Measurements from ENCODE around the gene ZNF444. TPM values are rescaled to one million over a fixed set of nuclear protein-coding genes. Genes with fewer than 3 reads are reported as not detected.

Gene ZNF444
- total and polyA plus RNA-seq, 12 donors, result 7.2 to 66.3 (median 35.8) TPM

DNA sequence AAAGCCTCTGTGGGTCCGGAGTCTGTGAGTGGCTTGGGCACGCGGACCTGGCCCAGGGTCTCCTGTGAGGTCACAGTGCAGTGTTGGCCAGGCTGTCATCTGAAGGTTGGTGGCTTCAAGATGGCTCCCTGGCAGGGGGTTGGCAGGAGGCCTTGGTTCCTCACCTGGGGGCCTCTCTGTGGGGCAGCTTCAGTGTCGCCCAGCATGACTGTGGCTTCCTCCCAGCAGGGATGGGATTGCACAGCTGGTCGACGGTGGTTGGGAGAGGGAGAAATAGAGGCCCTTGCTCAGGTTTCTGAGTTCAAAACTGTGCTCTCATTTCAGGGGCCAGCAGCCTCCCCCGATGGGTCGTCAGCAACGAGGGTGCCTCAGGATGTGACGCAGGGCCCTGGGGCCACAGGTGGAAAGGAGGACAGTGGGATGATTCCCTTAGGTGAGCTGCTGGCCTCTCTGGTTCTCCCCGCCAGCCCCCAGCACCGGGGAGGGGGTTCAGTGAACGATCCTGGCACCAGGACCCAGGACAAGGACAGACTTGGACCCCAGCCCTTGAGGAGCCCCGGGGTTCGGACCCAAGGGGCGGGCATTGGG lies 17.2 kb downstream of the ZNF444 start:
- Histone ChIP-seq H3K36me3 (replicated peaks in 1 of 2) (peaks cover 0 to 25% of the 10 kb centered on the region in 2 donors), H3K9me3 (replicated peaks in 1 of 3) (no peaks in the 10 kb centered on the region), H3K4me3 (no peak overlapping the region), H3K27ac (no peak overlapping the region), H3K27me3 (no peaks in the 10 kb centered on the region), H3K4me1 (replicated peaks in 1 of 2) (no peaks in the 10 kb centered on the region)
- peak in 1 of 7 donors; percentile 12 for DNase-seq
- whole genome bisulfite sequencing, 4 donors, result 92 to 97% (median 96%) methylated on average over 9 to 16 of the region's 16 CpGs
- no peak for TF ChIP-seq POLR2A (IDR thresholded peaks at IDR 0.05)
- TF ChIP-seq, protein P1, sequence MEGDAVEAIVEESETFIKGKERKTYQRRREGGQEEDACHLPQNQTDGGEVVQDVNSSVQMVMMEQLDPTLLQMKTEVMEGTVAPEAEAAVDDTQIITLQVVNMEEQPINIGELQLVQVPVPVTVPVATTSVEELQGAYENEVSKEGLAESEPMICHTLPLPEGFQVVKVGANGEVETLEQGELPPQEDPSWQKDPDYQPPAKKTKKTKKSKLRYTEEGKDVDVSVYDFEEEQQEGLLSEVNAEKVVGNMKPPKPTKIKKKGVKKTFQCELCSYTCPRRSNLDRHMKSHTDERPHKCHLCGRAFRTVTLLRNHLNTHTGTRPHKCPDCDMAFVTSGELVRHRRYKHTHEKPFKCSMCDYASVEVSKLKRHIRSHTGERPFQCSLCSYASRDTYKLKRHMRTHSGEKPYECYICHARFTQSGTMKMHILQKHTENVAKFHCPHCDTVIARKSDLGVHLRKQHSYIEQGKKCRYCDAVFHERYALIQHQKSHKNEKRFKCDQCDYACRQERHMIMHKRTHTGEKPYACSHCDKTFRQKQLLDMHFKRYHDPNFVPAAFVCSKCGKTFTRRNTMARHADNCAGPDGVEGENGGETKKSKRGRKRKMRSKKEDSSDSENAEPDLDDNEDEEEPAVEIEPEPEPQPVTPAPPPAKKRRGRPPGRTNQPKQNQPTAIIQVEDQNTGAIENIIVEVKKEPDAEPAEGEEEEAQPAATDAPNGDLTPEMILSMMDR (IDR thresholded peaks at IDR 0.05), result no peak
- intact Hi-C loops (cut with DNase I), result loop anchor here in 1 of 2 donors (5.0 kb wide), 1 partner anchor 81 kb away; no protein-coding TSS in a partner anchor

GRCh38 chr19:56159009-56159559 lies 18.0 kb downstream of the ZNF444 start:
- H3K27ac ChIP-seq, result no peak overlapping the region
- H3K27me3 ChIP-seq, result no peaks in the 10 kb centered on the region
- no peak overlapping the region for H3K4me3 ChIP-seq
- peaks cover 0 to 25% of the 10 kb centered on the region in 2 donors for H3K36me3 ChIP-seq (replicated peaks in 1 of 2)
- no peak for TF ChIP-seq POLR2A (IDR thresholded peaks at IDR 0.05)
- TF ChIP-seq, protein P1 (IDR thresholded peaks at IDR 0.05), result no peak
- H3K9me3 ChIP-seq (replicated peaks in 1 of 3), result no peaks in the 10 kb centered on the region
- no peaks in the 10 kb centered on the region for H3K4me1 ChIP-seq (replicated peaks in 1 of 2)
- intact Hi-C loops (cut with DNase I), result loop anchor here in 1 of 2 donors (5.0 kb wide), 1 partner anchor 82 kb away; no protein-coding TSS in a partner anchor
- 89 to 96% (median 94%) methylated on average over 9 of the region's 9 CpGs for WGBS, 4 donors
- DNase-seq, result no peak

DNA sequence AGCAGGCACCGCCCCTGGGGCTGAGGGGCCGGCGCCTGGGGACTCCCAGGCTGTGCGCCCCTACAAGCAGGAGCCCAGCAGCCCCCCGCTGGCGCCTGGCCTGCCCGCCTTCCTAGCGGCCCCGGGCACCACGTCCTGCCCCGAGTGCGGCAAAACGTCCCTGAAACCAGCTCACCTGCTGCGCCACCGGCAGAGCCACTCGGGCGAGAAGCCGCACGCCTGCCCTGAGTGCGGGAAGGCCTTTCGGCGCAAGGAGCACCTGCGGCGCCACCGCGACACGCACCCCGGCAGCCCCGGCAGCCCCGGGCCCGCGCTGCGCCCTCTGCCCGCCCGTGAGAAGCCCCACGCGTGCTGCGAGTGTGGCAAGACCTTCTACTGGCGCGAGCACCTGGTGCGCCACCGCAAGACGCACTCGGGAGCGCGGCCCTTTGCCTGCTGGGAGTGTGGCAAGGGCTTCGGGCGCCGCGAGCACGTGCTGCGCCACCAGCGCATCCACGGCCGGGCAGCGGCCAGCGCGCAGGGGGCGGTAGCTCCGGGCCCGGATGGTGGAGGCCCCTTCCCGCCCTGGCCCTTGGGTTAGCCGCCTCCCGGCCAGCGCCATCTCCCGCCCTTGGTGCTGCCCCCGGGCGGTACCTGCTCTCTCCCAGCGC lies 18.7 kb downstream of the ZNF444 start:
- intact Hi-C loops (cut with DNase I), result loop anchor here in 1 of 2 donors (5.0 kb wide), 1 partner anchor 82 kb away; no protein-coding TSS in a partner anchor
- H3K27me3 ChIP-seq, result no peaks in the 10 kb centered on the region
- H3K36me3 ChIP-seq (replicated peaks in 1 of 2), result peaks cover 0 to 25% of the 10 kb centered on the region in 2 donors
- no peak for TF ChIP-seq POLR2A (IDR thresholded peaks at IDR 0.05)
- TF ChIP-seq, protein P1 (IDR thresholded peaks at IDR 0.05), result no peak
- H3K4me1 ChIP-seq (replicated peaks in 1 of 2), result no peaks in the 10 kb centered on the region
- no peak overlapping the region for H3K4me3 ChIP-seq
- no peaks in the 10 kb centered on the region for H3K9me3 ChIP-seq (replicated peaks in 1 of 3)
- DNase-seq, result no peak
- WGBS, 4 donors, result 94 to 97% (median 97%) methylated on average over 14 to 69 of the region's 69 CpGs
- H3K27ac ChIP-seq, result no peak overlapping the region

DNA sequence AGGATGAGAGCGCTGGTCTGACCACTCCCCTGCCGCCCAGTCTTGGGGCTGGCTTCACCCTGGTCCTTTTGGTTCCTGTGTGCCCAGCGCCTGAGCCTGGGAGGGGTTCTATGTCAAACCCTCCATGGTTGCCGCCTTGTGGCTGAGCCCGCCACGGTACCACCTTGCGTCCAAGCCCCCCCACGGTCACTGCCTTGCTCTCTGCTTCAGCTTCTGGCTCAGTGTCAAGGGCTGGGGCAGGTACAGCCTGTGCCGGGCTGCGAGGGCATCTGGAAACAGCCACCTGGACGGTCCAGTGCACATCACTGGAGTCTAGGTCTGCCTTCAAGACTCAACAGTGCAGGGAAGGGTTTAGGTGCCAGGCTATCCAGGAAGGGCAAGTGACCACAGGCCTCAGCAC lies 20.4 kb downstream of the ZNF444 start:
- no peak for TF ChIP-seq POLR2A (IDR thresholded peaks at IDR 0.05)
- TF ChIP-seq, protein P1 (IDR thresholded peaks at IDR 0.05), result no peak
- intact Hi-C loops (cut with DNase I), result no loop called here
- Histone ChIP-seq H3K27ac (no peak overlapping the region), H3K4me1 (replicated peaks in 1 of 2) (no peaks in the 10 kb centered on the region), H3K36me3 (replicated peaks in 1 of 2) (peaks cover 0 to 20% of the 10 kb centered on the region in 2 donors), H3K9me3 (replicated peaks in 1 of 3) (no peaks in the 10 kb centered on the region), H3K4me3 (no peak overlapping the region), H3K27me3 (no peaks in the 10 kb centered on the region)
- DNase-seq, result no peak
- WGBS, 4 donors, result 88 to 97% (median 95%) methylated on average over 3 to 11 of the region's 11 CpGs
